NCI-H2196 (cell line): ENCODE data around the gene GALNS.

Source experiments
- DNase-seq: peaks from one replicate; lab custom pipeline; 2025; ENCODE audit not compliant: unreplicated experiment; lab: John Stamatoyannopoulos, UW

GALNS gene

GRCh38 chr16:88857728-88858339, 1.1 kb upstream of the GALNS start:
- peak; percentile 25 for DNase-seq

- no peak for DNase-seq
Observed at GRCh38 chr16:88856122-88856827, 472 bp downstream of the GALNS start.

- no peak for DNase-seq
Observed at GRCh38 chr16:88855736-88856121, 1.0 kb downstream of the GALNS start.

GRCh38 chr16:88855176-88855575, 1.6 kb downstream of the GALNS start:
- no peak for DNase-seq

GRCh38 chr16:88854306-88855111, 2.2 kb downstream of the GALNS start:
- DNase-seq: no peak

- no peak for DNase-seq
Observed at GRCh38 chr16:88853325-88853941, 3.3 kb downstream of the GALNS start.

- no peak for DNase-seq
Observed at GRCh38 chr16:88851616-88852015, 5.1 kb downstream of the GALNS start.

GRCh38 chr16:88850531-88851199, 6.1 kb downstream of the GALNS start:
- DNase-seq: no peak

GRCh38 chr16:88848557-88848956, 8.2 kb downstream of the GALNS start:
- no peak for DNase-seq

GRCh38 chr16:88847654-88848053, 9.1 kb downstream of the GALNS start:
- no peak for DNase-seq

GRCh38 chr16:88846088-88846487, 10.7 kb downstream of the GALNS start:
- DNase-seq: no peak

- no peak for DNase-seq
Observed at GRCh38 chr16:88844419-88845036, 12.2 kb downstream of the GALNS start.

- no peak for DNase-seq
Observed at GRCh38 chr16:88843256-88843655, 13.5 kb downstream of the GALNS start.

GRCh38 chr16:88842806-88843205, 13.9 kb downstream of the GALNS start:
- DNase-seq: no peak

- DNase-seq: no peak
Observed at GRCh38 chr16:88842308-88842756, 14.4 kb downstream of the GALNS start.

GRCh38 chr16:88841521-88842307, 15.0 kb downstream of the GALNS start:
- no peak for DNase-seq

- no peak for DNase-seq
Observed at GRCh38 chr16:88840600-88841215, 16.0 kb downstream of the GALNS start.

- DNase-seq: no peak
Observed at GRCh38 chr16:88839745-88840599, 16.8 kb downstream of the GALNS start.
